HG02852 (cell line): Measurements from ENCODE around the gene CBFA2T3.

Source experiments
- ATAC-seq: cut with Tn5 transposase; IDR thresholded peaks from one replicate; pipeline ENCODE4 v1.9.1; 2021; ENCODE audit warnings: mild to moderate bottlenecking, moderate library complexity; ENCODE audit not compliant: unreplicated experiment

CBFA2T3 gene

GRCh38 chr16:88977812-88978607 is 1.0 kb upstream of the CBFA2T3 start:
- ATAC-seq: no peak

GRCh38 chr16:88976366-88977017 is 515 bp downstream of the CBFA2T3 start:
- no peak for ATAC-seq

- no peak for ATAC-seq
Measured at GRCh38 chr16:88975511-88976061, 1.4 kb downstream of the CBFA2T3 start.

GRCh38 chr16:88974916-88975215 is 2.1 kb downstream of the CBFA2T3 start:
- ATAC-seq: no peak

GRCh38 chr16:88974080-88974915 is 2.7 kb downstream of the CBFA2T3 start:
- ATAC-seq: no peak

- no peak for ATAC-seq
Measured at GRCh38 chr16:88973415-88974050, 3.5 kb downstream of the CBFA2T3 start.

GRCh38 chr16:88973007-88973410 is 4.0 kb downstream of the CBFA2T3 start:
- ATAC-seq: no peak

GRCh38 chr16:88972349-88972748 is 4.7 kb downstream of the CBFA2T3 start:
- no peak for ATAC-seq

GRCh38 chr16:88971371-88972097 is 5.5 kb downstream of the CBFA2T3 start:
- peak; percentile 35 for ATAC-seq

GRCh38 chr16:88970539-88971065 is 6.4 kb downstream of the CBFA2T3 start:
- ATAC-seq: no peak

- no peak for ATAC-seq
Measured at GRCh38 chr16:88970050-88970449, 7.0 kb downstream of the CBFA2T3 start.

- no peak for ATAC-seq
Measured at GRCh38 chr16:88969361-88969831, 7.6 kb downstream of the CBFA2T3 start.

- no peak for ATAC-seq
Measured at GRCh38 chr16:88968589-88969280, 8.3 kb downstream of the CBFA2T3 start.

- ATAC-seq: peak; percentile 53
Measured at GRCh38 chr16:88967830-88968588, 9.0 kb downstream of the CBFA2T3 start.

- ATAC-seq: no peak
Measured at GRCh38 chr16:88966986-88967829, 9.8 kb downstream of the CBFA2T3 start.

- no peak for ATAC-seq
Measured at GRCh38 chr16:88965826-88966480, 11.1 kb downstream of the CBFA2T3 start.

GRCh38 chr16:88965411-88965810 is 11.6 kb downstream of the CBFA2T3 start:
- ATAC-seq: no peak
